Dedifferentiated amniotic fluid mesenchymal stem cell (primary cell): ENCODE data around the gene MLH1.

Experiments
- DNase-seq: peaks from one replicate; pipeline ENCODE4 v3.0.0-alpha.2; 2016; ENCODE audit errors: extremely low spot score

MLH1 gene

GRCh38 chr3:36981006-36981405 lies 12.3 kb upstream of the MLH1 start:
- no peak for DNase-seq

- no peak for DNase-seq
Observed at GRCh38 chr3:36988356-36988755, 5.0 kb upstream of the MLH1 start.

GRCh38 chr3:36989005-36989404 lies 4.3 kb upstream of the MLH1 start:
- no peak for DNase-seq

- DNase-seq = no peak
Observed at GRCh38 chr3:36989568-36989967, 3.8 kb upstream of the MLH1 start.

GRCh38 chr3:36991147-36991546 lies 2.2 kb upstream of the MLH1 start:
- no peak for DNase-seq

- no peak for DNase-seq
Observed at GRCh38 chr3:36991923-36992805, 1.2 kb upstream of the MLH1 start.

GRCh38 chr3:36992806-36993325 lies 452 bp upstream of the MLH1 start, which contains the start of gene EPM2AIP1:
Gene EPM2AIP1 (minus strand): TSS chr3:36993131. CDS start chr3:36993077, 54 bp downstream.
- no peak for DNase-seq

GRCh38 chr3:37014620-37015019 lies 21.3 kb downstream of the MLH1 start:
- no peak for DNase-seq

GRCh38 chr3:37015642-37016041 lies 22.3 kb downstream of the MLH1 start:
- no peak for DNase-seq

GRCh38 chr3:37016903-37017302 lies 23.6 kb downstream of the MLH1 start:
- DNase-seq = no peak

GRCh38 chr3:37017683-37018082 lies 24.4 kb downstream of the MLH1 start:
- DNase-seq = no peak

- DNase-seq = no peak
Observed at GRCh38 chr3:37024092-37024491, 30.8 kb downstream of the MLH1 start.

- no peak for DNase-seq
Observed at GRCh38 chr3:37024820-37025405, 31.6 kb downstream of the MLH1 start.

GRCh38 chr3:37025561-37026335 lies 32.4 kb downstream of the MLH1 start:
- DNase-seq = no peak

- DNase-seq = no peak
Observed at GRCh38 chr3:37026851-37027250, 33.5 kb downstream of the MLH1 start.

- DNase-seq = no peak
Observed at GRCh38 chr3:37028329-37028728, 35.0 kb downstream of the MLH1 start.

- DNase-seq = no peak
Observed at GRCh38 chr3:37029111-37029510, 35.8 kb downstream of the MLH1 start.

- no peak for DNase-seq
Observed at GRCh38 chr3:37029516-37030163, 36.3 kb downstream of the MLH1 start.

- DNase-seq = no peak
Observed at GRCh38 chr3:37030588-37030987, 37.3 kb downstream of the MLH1 start.

- no peak for DNase-seq
Observed at GRCh38 chr3:37031096-37031682, 37.9 kb downstream of the MLH1 start.

GRCh38 chr3:37032961-37033360 lies 39.6 kb downstream of the MLH1 start:
- DNase-seq = no peak
